Mesangial cell (primary cell): ENCODE measurements around the gene FAM32A. TPM values are rescaled to one million over a fixed set of nuclear protein-coding genes. Genes with fewer than 3 reads are reported as not detected.

Experiments
- total RNA-seq: library from RNA; depleted of rRNA; stranded (reverse); fragments of >200 nt; gene quantifications from 2 replicates; pipeline ENCODE4 v1.2.3, GENCODE V29; 2015

FAM32A gene
- total RNA-seq, result 75.9 and 83.8 TPM in 2 replicates

DNA sequence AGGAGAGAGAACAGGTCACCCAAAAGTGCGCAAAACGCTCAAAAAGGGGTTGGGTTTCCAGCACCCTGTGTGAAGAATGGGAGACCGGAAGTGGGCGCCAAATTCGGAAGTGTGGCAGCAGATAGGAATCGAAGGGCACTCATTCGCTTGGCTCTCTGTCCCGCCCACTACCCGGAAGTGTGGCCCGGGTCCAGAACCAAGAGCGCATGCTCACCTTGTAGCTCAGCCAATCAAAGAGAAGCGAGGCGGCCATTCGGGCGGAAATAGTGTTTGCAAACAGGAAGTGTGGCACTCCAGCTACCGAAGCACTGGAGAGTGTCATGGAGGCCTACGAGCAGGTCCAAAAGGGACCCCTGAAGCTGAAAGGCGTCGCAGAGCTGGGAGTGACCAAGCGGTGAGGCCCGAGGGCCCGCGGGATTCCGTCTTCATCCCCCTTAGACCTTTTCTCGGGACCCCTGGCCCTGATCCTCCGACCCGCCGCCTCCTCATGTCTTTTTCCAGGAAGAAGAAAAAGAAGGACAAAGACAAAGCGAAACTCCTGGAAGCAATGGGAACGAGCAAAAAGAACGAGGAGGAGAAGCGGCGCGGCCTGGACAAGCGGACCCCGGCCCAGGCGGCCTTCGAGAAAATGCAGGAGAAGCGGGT is at the start of gene FAM32A:
TSS of gene FAM32A (plus strand) at position 288 of the 645 bp plus-strand sequence. CDS start at position 321, 33 bp downstream.

DNA sequence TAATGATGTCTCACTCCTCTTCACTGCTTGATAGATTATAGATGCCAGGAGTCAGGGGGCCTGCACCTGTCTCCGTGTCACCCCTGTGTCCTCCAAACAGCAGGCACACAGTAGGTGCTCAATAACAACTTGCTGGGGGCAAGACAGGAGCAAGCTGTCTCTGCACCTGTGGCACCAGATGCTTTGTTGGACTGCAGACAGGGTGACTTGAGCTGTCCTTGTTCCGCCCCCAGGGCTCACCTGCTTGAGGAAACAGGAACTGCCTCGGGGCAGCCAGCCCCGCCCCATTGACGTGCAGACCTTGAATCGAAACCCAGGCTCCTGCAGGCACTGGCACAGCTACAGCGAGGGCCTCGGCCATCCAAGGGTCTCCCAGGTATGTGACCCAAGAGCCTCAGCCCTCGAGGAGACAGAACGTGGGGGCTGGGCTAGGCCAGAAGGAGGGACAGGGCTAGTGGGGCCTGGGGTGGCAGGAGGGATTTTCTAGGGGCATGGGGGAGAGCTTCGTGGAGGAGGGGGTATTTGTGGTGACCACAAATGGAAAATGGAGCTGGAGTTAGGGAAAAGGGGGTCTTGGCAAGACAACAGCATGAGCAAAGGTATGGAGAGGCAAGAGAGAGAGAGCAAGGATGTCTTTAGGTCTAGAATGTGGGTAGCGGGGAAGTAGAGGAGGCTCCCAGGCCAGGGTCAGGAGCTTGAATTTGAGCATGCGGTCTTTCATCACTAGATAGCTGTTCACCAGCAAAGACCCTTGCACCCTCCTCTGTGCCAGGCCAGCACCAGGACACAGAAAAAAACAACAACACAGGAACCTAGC is 41.6 kb upstream of the FAM32A start, which contains the start of gene HSH2D:
TSS of gene HSH2D (plus strand) at position 287 of the 817 bp plus-strand sequence. CDS start 5,066 bp downstream, outside the sequence.

DNA sequence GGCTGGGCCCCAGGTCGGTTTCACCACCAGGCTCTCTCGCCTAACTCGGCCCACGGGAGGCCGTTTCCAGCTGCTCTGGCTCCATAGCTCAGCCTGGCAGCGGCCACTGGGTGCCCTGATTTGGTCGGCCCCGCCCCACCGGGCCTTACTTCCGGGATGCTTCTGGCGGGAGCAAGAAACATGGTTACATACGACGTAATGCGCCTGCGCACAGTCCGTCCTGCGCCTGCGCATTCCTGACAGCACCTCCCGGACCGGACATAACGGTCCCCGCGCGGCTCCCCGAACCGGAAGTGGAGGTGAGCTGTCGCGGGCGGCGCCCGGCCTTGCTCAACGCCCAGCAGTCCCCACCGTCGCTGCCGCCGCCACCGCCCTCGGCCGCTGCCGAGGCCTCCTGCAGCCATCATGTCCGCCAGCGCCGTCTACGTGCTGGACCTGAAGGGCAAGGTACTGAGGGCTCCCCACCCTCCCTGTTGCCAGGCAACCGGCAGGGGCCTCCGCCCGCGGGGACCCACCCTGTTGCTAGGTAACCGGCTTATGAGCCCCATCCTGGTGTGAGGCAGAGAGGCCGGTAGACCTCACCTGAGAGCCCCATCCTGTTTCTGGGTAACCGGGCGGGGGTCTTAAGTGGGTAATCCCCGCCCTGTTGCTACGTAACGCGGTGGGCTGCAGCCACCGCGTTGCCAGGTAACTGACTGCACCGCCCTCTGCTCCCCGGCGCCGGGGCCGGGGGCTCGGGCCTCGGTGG is 12.6 kb downstream of the FAM32A start, which contains the start of gene AP1M1:
TSS of gene AP1M1 (plus strand) at position 290 of the 748 bp plus-strand sequence. CDS start at position 406, 116 bp downstream.

Other genes with a start within 250 kb of the FAM32A start
- gene OR10H4, start 236.4 kb upstream of the FAM32A start, total RNA-seq, result not detected in 2 replicates
- 406 and 723 TPM in 2 replicates for gene TPM4, start 108.9 kb upstream of the FAM32A start, total RNA-seq
- 45.4 and 80.0 TPM in 2 replicates for gene RAB8A, start 73.5 kb upstream of the FAM32A start, total RNA-seq
- not detected in 2 replicates for gene HSH2D, start 41.7 kb upstream of the FAM32A start, total RNA-seq
- gene CIB3, start 11.9 kb upstream of the FAM32A start, total RNA-seq, result not detected in 2 replicates
- gene AP1M1, start 12.5 kb downstream of the FAM32A start, total RNA-seq, result 122 and 175 TPM in 2 replicates
- 1.3 and 3.4 TPM in 2 replicates for gene KLF2, start 139.4 kb downstream of the FAM32A start, total RNA-seq